CD14-positive monocyte (primary cell): ENCODE measurements around the gene P4HA2. TPM values are rescaled to one million over a fixed set of nuclear protein-coding genes. Genes with fewer than 3 reads are reported as not detected.

Source experiments
- DNase-seq, 3 donors: peaks; one replicate each; pipeline ENCODE4 v3.0.0-alpha.2; 2011 to 2022
- H2AFZ ChIP-seq: 2 replicates; pipeline ENCODE4 v1.6.0; 2012; ENCODE audit warnings: mild to moderate bottlenecking, low read depth, low read length, inconsistent platforms; ENCODE audit not compliant: insufficient read depth, poor library complexity, severe bottlenecking
- H3K27ac ChIP-seq, 2 donors: 1 replicate in 1 of 2; 2 replicates in 1 of 2; pipeline ENCODE4 v1.5.1; 2012 to 2013; ENCODE audit warnings: low read length in 2 of 2, control low read depth in 1 of 2, inconsistent platforms in 1 of 2, low read depth in 1 of 2, mild to moderate bottlenecking in 1 of 2
- H3K27me3 ChIP-seq, 2 donors: one replicate each; pipeline versions ENCODE4 v1.6.0 to v1.6.1; 2011 to 2013; ENCODE audit warnings: low read length in 2 of 2; ENCODE audit not compliant: control insufficient read depth in 2 of 2, insufficient read depth in 2 of 2
- H3K36me3 ChIP-seq, 2 donors: replicated peaks in 1 of 2; 1 replicate in 1 of 2; 2 replicates in 1 of 2; pipeline versions ENCODE4 v1.5.1 to v1.6.1; 2012 to 2013; ENCODE audit warnings: low read length in 2 of 2, control low read depth in 1 of 2, inconsistent platforms in 1 of 2, mild to moderate bottlenecking in 1 of 2; ENCODE audit not compliant: insufficient read depth in 2 of 2, control insufficient read depth in 1 of 2
- H3K4me1 ChIP-seq, 2 donors: 1 replicate in 1 of 2; 2 replicates in 1 of 2; pipeline versions ENCODE4 v1.5.1 to v1.6.1; 2012 to 2013; ENCODE audit warnings: low read length in 2 of 2, control low read depth in 1 of 2, inconsistent platforms in 1 of 2, mild to moderate bottlenecking in 1 of 2, moderate library complexity in 1 of 2; ENCODE audit not compliant: insufficient read depth in 2 of 2, control insufficient read depth in 1 of 2
- H3K4me2 ChIP-seq: replicated peaks from 2 replicates; pipeline ENCODE3; 2012; ENCODE audit warnings: low read length, moderate library complexity, mild to moderate bottlenecking; ENCODE audit not compliant: poor library complexity, severe bottlenecking; ENCODE audit errors: extremely low read depth
- H3K4me3 ChIP-seq, 3 experiments: fragments of 200-600 bp in 1 of 3; sonication (generic) in 1 of 3; replicated peaks in 1 of 3; 1 replicate in 2 of 3; 2 replicates in 1 of 3; pipeline ENCODE4 v1.5.1; 2011 to 2013; ENCODE audit warnings: low read length in 3 of 3, mild to moderate bottlenecking in 3 of 3, control low read depth in 2 of 3, low read depth in 2 of 3, inconsistent platforms in 1 of 3, moderate library complexity in 1 of 3
- H3K79me2 ChIP-seq: 2 replicates; pipeline ENCODE4 v1.6.0; 2012; ENCODE audit warnings: mild to moderate bottlenecking, control low read depth, inconsistent platforms, low read length, moderate library complexity; ENCODE audit not compliant: insufficient read depth
- H3K9ac ChIP-seq: 2 replicates; pipeline ENCODE4 v1.6.0; 2017; ENCODE audit warnings: low read length, mild to moderate bottlenecking; ENCODE audit not compliant: insufficient read depth, poor library complexity, severe bottlenecking
- H3K9me3 ChIP-seq, 2 donors: replicated peaks in 1 of 2; 1 replicate in 1 of 2; 2 replicates in 1 of 2; pipeline versions ENCODE4 v1.5.1 to v1.6.1; 2012 to 2013; ENCODE audit warnings: low read length in 2 of 2, control low read depth in 1 of 2; ENCODE audit not compliant: control insufficient read depth in 1 of 2, insufficient read depth in 1 of 2
- H4K20me1 ChIP-seq: 2 replicates; pipeline ENCODE4 v1.6.0; 2012; ENCODE audit warnings: mild to moderate bottlenecking, low read length, control low read depth, moderate library complexity; ENCODE audit not compliant: insufficient read depth
- H3K27ac Mint-ChIP-seq, 7 donors: one replicate each; pipeline ENCODE4 v1.8.0; 2020; ENCODE audit warnings: mild to moderate bottlenecking in 7 of 7, mixed read lengths in 7 of 7, moderate library complexity in 6 of 7, inconsistent platforms in 2 of 7
- H3K27me3 Mint-ChIP-seq, 3 donors: one replicate each; pipeline ENCODE4 v1.8.0; 2021 to 2022; ENCODE audit warnings: low read depth in 3 of 3, mild to moderate bottlenecking in 3 of 3, mixed read lengths in 3 of 3, moderate library complexity in 3 of 3, inconsistent platforms in 1 of 3
- H3K36me3 Mint-ChIP-seq, 2 donors: one replicate each; pipeline ENCODE4 v1.8.0; 2020; ENCODE audit warnings: mixed read lengths in 2 of 2, inconsistent platforms in 1 of 2, mild to moderate bottlenecking in 1 of 2
- H3K4me1 Mint-ChIP-seq: one replicate; pipeline ENCODE4 v1.8.0; 2020; ENCODE audit warnings: mild to moderate bottlenecking, mixed read lengths
- H3K4me3 Mint-ChIP-seq, 2 donors: one replicate each; pipeline ENCODE4 v1.8.0; 2020; ENCODE audit warnings: mild to moderate bottlenecking in 2 of 2, mixed read lengths in 2 of 2, moderate library complexity in 1 of 2
- H3K9me3 Mint-ChIP-seq, 7 donors: one replicate each; pipeline ENCODE4 v1.8.0; 2020 to 2022; ENCODE audit warnings: mixed read lengths in 7 of 7, mild to moderate bottlenecking in 6 of 7, moderate library complexity in 6 of 7, inconsistent platforms in 2 of 7
- CTCF ChIP-seq: fragments of 200-600 bp; IDR thresholded peaks from one replicate; pipeline ENCODE4 v1.8.0; 2022; ENCODE audit warnings: antibody characterized with exemption, mild to moderate bottlenecking
- WGBS: methylation state at CpG from one replicate; pipeline ENCODE4 v1.1.5; 2013; ENCODE audit warnings: missing lambda C conversion rate; ENCODE audit not compliant: insufficient coverage; 5-methylcytosine and 5-hydroxymethylcytosine counted together
- intact Hi-C, 2 donors: fragments of 100-400 bp; cut with micrococcal nuclease; formaldehyde crosslinking; loops; one replicate each; pipeline versions ENCODE4 v1.15.0 to v1.15.1; 2023
- polyA plus RNA-seq, 3 donors: library from polyadenylated mRNA; depleted of rRNA in 1 of 3; unstranded in 2 of 3; stranded (reverse) in 1 of 3; fragments of 300-500 nt in 2 of 3; fragments of >200 nt in 1 of 3; fragmentation: Illumina TruSeq in 2 of 3; gene quantifications; 1 replicate in 2 of 3; 2 replicates in 1 of 3; pipeline ENCODE4 v1.2.3, GENCODE V29; 2012 to 2021
- small RNA-seq: library from RNA; depleted of rRNA; stranded (forward); fragments of <200 nt; gene quantifications from one replicate; pipeline ENCODE3, GENCODE V24; 2012; ENCODE audit warnings: low read depth; ENCODE audit not compliant: insufficient read length

The P4HA2 gene
- polyA plus RNA-seq, 3 donors: 0.12 to 0.99 (median 0.45) TPM

GRCh38 chr5:132143148-132143547 lies 84.5 kb downstream of the P4HA2 start:
- Mint-ChIP-seq H3K4me1 (peaks cover 3% of the 10 kb centered on the region), H3K27me3 (peaks cover 2 to 14% (median 4%) of the 10 kb centered on the region in 3 donors), H3K27ac (no peak overlapping the region), H3K9me3 (peaks cover 13 to 33% (median 21%) of the 10 kb centered on the region in 7 donors), H3K36me3 (no peaks in the 10 kb centered on the region), H3K4me3 (no peak overlapping the region)
- H3K27me3 ChIP-seq: no peaks in the 10 kb centered on the region
- H3K9ac ChIP-seq: no peak overlapping the region
- H3K27ac ChIP-seq: no peak overlapping the region
- H3K79me2 ChIP-seq: no peaks in the 10 kb centered on the region
- no peak overlapping the region for H2AFZ ChIP-seq
- no peaks in the 10 kb centered on the region for H3K4me1 ChIP-seq
- DNase-seq: no peak
- H3K4me2 ChIP-seq: no peak overlapping the region
- no peaks in the 10 kb centered on the region for H3K36me3 ChIP-seq
- intact Hi-C loops: no loop called here
- no peak overlapping the region for H3K4me3 ChIP-seq
- no peaks in the 10 kb centered on the region for H4K20me1 ChIP-seq
- no CpG with 5 or more reads among the region's 1 CpG for WGBS
- no peak for TF ChIP-seq CTCF
- peaks cover 3 to 4% of the 10 kb centered on the region in 2 donors for H3K9me3 ChIP-seq

GRCh38 chr5:132142459-132142858 lies 85.2 kb downstream of the P4HA2 start:
- peaks cover 3 to 4% of the 10 kb centered on the region in 2 donors for H3K9me3 ChIP-seq
- no peak for DNase-seq
- peaks cover 1 to 7% (median 2%) of the 10 kb centered on the region in 3 donors for H3K27me3 Mint-ChIP-seq

More at GRCh38 chr5:132142459-132142858, 85.2 kb downstream of the P4HA2 start:
- Histone ChIP-seq H3K36me3 (no peaks in the 10 kb centered on the region), H2AFZ (no peak overlapping the region), H3K4me1 (no peaks in the 10 kb centered on the region), H3K27ac (no peak overlapping the region), H4K20me1 (no peaks in the 10 kb centered on the region), H3K9ac (no peak overlapping the region), H3K4me2 (no peak overlapping the region), H3K4me3 (no peak overlapping the region), H3K27me3 (no peaks in the 10 kb centered on the region), H3K79me2 (no peaks in the 10 kb centered on the region)
- H3K4me1 Mint-ChIP-seq: peaks cover 3% of the 10 kb centered on the region
- H3K27ac Mint-ChIP-seq: no peak overlapping the region
- no peak for TF ChIP-seq CTCF
- peaks cover 13 to 33% (median 21%) of the 10 kb centered on the region in 7 donors for H3K9me3 Mint-ChIP-seq
- no peaks in the 10 kb centered on the region for H3K36me3 Mint-ChIP-seq
- intact Hi-C loops: no loop called here
- H3K4me3 Mint-ChIP-seq: no peak overlapping the region

Small RNA genes within 50 kb of the gene (small RNA-seq; reads per million reads assigned to genes)
- gene AC063976.4: not detected

Other genes starting within 250 kb of the P4HA2 start
- gene ACSL6, start 216.2 kb downstream of the P4HA2 start, polyA plus RNA-seq: under 1 TPM in 1 of 3 donors, not detected in 2; 0.45 TPM
- gene IL3, start 167.2 kb downstream of the P4HA2 start, polyA plus RNA-seq: not detected
- gene CSF2, start 154.1 kb downstream of the P4HA2 start, polyA plus RNA-seq: not detected
- not detected for gene PDLIM4, start 29.8 kb upstream of the P4HA2 start, polyA plus RNA-seq
- 10 to 100 TPM in 2 of 3 donors, 1 to 10 TPM in 1; 7.2 to 13.0 (median 12.2) TPM for gene SLC22A4, start 66.5 kb upstream of the P4HA2 start, polyA plus RNA-seq
- gene SLC22A5, start 141.9 kb upstream of the P4HA2 start, polyA plus RNA-seq: 10 to 100 TPM in 1 of 3 donors, 1 to 10 TPM in 2; 2.4 to 14.6 (median 3.5) TPM